H1 (cell line): Measurements from ENCODE around the gene WNT5A. TPM values are rescaled to one million over a fixed set of nuclear protein-coding genes. Genes with fewer than 3 reads are reported as not detected.

ENCODE experiments used
- HDAC2 ChIP-seq, 2 experiments: fragments of 300-600 bp in 1 of 2; sonication (generic) in 1 of 2; IDR thresholded peaks; 2 replicates each; pipeline ENCODE4 v1.6.1; 2011 to 2012; ENCODE audit warnings: low read depth in 2 of 2, low read length in 2 of 2, mild to moderate bottlenecking in 2 of 2, moderate library complexity in 2 of 2, borderline replicate concordance in 1 of 2, inconsistent platforms in 1 of 2
- KDM1A ChIP-seq: fragments of 200-600, 300-600 bp; sonication (generic); IDR thresholded peaks from 2 replicates; pipeline ENCODE4 v1.7.1; 2016; ENCODE audit warnings: mild to moderate bottlenecking, low read length, borderline replicate concordance
- MAX ChIP-seq: IDR thresholded peaks from 2 replicates; pipeline ENCODE4 v1.6.1; 2012; ENCODE audit warnings: inconsistent platforms
- polyA plus RNA-seq, 7 experiments: library from polyadenylated mRNA; depleted of rRNA in 3 of 7; stranded (reverse) in 5 of 7; unstranded in 2 of 7; fragments of >200 nt in 5 of 7; fragments of 200-250 nt in 2 of 7; gene quantifications; 1 replicate in 5 of 7; 2 replicates in 1 of 7; 4 replicates in 1 of 7; pipeline versions ENCODE4 v1.2.1 to v1.2.3, GENCODE V29; 2011 to 2013; ENCODE audit warnings: missing spikeins in 2 of 7, mixed read lengths in 2 of 7
- total RNA-seq: library from RNA; stranded (reverse); fragmentation: NEBNext Ultra II Directional; extraction: Animal tissue kit (Norgen Biotek cat#: 25700); gene quantifications from 2 replicates; pipeline ENCODE4 v1.2.1, GENCODE V29; 2021
- TF ChIP-seq, protein P1 (sequence below): IDR thresholded peaks from 2 replicates; pipeline ENCODE4 v1.6.1; 2011; ENCODE audit warnings: low read length, improper control_type of control experiment

Gene WNT5A
- total and polyA plus RNA-seq, 2 of the 8 experiments (the other 6 are each of a cell fraction or from before 2014, with no cell fraction given): 3.9 to 5.6 TPM

- TF ChIP-seq MAX (peak; percentile 46; the same call in 1 of the 2 replicates), HDAC2 (IDR thresholded peaks at IDR 0.05; ENCODE audit: borderline replicate concordance in 1 of 2, low read depth in 2 of 2, low read length in 2 of 2) (peak in 1 of 2 experiments; percentile 96; a peak in 1 of 4 replicates), KDM1A (peak; percentile 96)
- TF ChIP-seq, protein P1, sequence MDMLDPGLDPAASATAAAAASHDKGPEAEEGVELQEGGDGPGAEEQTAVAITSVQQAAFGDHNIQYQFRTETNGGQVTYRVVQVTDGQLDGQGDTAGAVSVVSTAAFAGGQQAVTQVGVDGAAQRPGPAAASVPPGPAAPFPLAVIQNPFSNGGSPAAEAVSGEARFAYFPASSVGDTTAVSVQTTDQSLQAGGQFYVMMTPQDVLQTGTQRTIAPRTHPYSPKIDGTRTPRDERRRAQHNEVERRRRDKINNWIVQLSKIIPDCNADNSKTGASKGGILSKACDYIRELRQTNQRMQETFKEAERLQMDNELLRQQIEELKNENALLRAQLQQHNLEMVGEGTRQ: no peak
- TF ChIP-seq, all 59 proteins: peak for 10
These were observed 52.3 kb downstream of the WNT5A start (continued) for GRCh38 chr3:55434789-55435188.
